ENCODE data around the gene ZC3H8. TPM values are rescaled to one million over a fixed set of nuclear protein-coding genes. Genes with fewer than 3 reads are reported as not detected.

The ZC3H8 gene
- total RNA-seq, 4 donors from 2014 or later, result 1.8 to 42.0 (median 10.2) TPM

- no peak overlapping the region for H3K4me3 ChIP-seq
- H3K36me3 ChIP-seq, result no peaks in the 10 kb centered on the region
- DNase-seq, result no peak
- no peak overlapping the region for H3K27ac ChIP-seq
- intact Hi-C loops (cut with DNase I; ENCODE audit: low total_unique reads), result no loop called here
- no peaks in the 10 kb centered on the region for H3K9me3 ChIP-seq
- no peak for TF ChIP-seq CTCF (IDR thresholded peaks at IDR 0.05)
- TF ChIP-seq POLR2A (IDR thresholded peaks at IDR 0.05), result no peak
- H3K4me1 ChIP-seq, result no peaks in the 10 kb centered on the region
- no peaks in the 10 kb centered on the region for H3K27me3 ChIP-seq
Observed at GRCh38 chr2:112195950-112196349, 58.9 kb downstream of the ZC3H8 start.

- Histone ChIP-seq H3K4me3 (no peak overlapping the region), H3K4me1 (no peaks in the 10 kb centered on the region), H3K27ac (no peak overlapping the region), H3K36me3 (no peaks in the 10 kb centered on the region), H3K27me3 (no peaks in the 10 kb centered on the region), H3K9me3 (no peaks in the 10 kb centered on the region)
- intact Hi-C loops (cut with DNase I; ENCODE audit: low total_unique reads), result no loop called here
- TF ChIP-seq CTCF (IDR thresholded peaks at IDR 0.05), result no peak
- no peak for TF ChIP-seq POLR2A (IDR thresholded peaks at IDR 0.05)
- no peak for DNase-seq
Observed at GRCh38 chr2:112195167-112195766, 59.6 kb downstream of the ZC3H8 start.

GRCh38 chr2:112194482-112194881, 60.4 kb downstream of the ZC3H8 start:
- no peak for DNase-seq
- Histone ChIP-seq H3K27ac (no peak overlapping the region), H3K27me3 (no peaks in the 10 kb centered on the region), H3K4me3 (no peak overlapping the region), H3K9me3 (no peaks in the 10 kb centered on the region), H3K36me3 (no peaks in the 10 kb centered on the region), H3K4me1 (no peaks in the 10 kb centered on the region)
- TF ChIP-seq CTCF (IDR thresholded peaks at IDR 0.05) (no peak), POLR2A (IDR thresholded peaks at IDR 0.05) (no peak)
- intact Hi-C loops (cut with DNase I; ENCODE audit: low total_unique reads), result no loop called here

GRCh38 chr2:112194028-112194427, 60.8 kb downstream of the ZC3H8 start:
- no peak for DNase-seq

More at GRCh38 chr2:112194028-112194427, 60.8 kb downstream of the ZC3H8 start:
- Histone ChIP-seq H3K4me1 (no peaks in the 10 kb centered on the region), H3K36me3 (no peaks in the 10 kb centered on the region), H3K27ac (no peak overlapping the region), H3K27me3 (no peaks in the 10 kb centered on the region), H3K9me3 (no peaks in the 10 kb centered on the region), H3K4me3 (no peak overlapping the region)
- no peak for TF ChIP-seq CTCF (IDR thresholded peaks at IDR 0.05)
- no peak for TF ChIP-seq POLR2A (IDR thresholded peaks at IDR 0.05)
- intact Hi-C loops (cut with DNase I; ENCODE audit: low total_unique reads), result no loop called here
